PC-9 (cell line): Measurements from ENCODE around the gene CELF2. TPM values are rescaled to one million over a fixed set of nuclear protein-coding genes. Genes with fewer than 3 reads are reported as not detected.
"Not testable (repeated sequence)": the region's sequence is repeated elsewhere in the genome, so short reads cannot be mapped to it uniquely, and the experiment has no call there.

ENCODE experiments used
- BruUV-seq: library from RNA; stranded (reverse); fragments of 400-500 nt; replicated peaks from 2 replicates; lab custom pipeline; 2021; lab: Mats Ljungman, UMichigan
- CTCF ChIA-PET: fragments of 300-600 bp; sonication (Branson Sonifier 250); formaldehyde crosslinking; loops from one replicate; lab custom pipeline; 2022; ENCODE audit warnings: antibody characterized with exemption; lab: Charles Lee
- POLR2A ChIA-PET: fragments of 300-600 bp; sonication (Branson Sonifier 250); formaldehyde crosslinking; loops from one replicate; lab custom pipeline; 2022; ENCODE audit warnings: antibody characterized with exemption; ENCODE audit not compliant: unreplicated experiment; lab: Charles Lee
- DNase-seq, 2 experiments: peaks; one replicate each; pipeline versions ENCODE4 v3.0.0 to v3.0.0-alpha.2; 2015 to 2022; ENCODE audit warnings: mixed read lengths in 1 of 2
- H2AFZ ChIP-seq: fragments of 200-600 bp; sonication (generic); 2 replicates; pipeline ENCODE4 v1.8.1; 2017; ENCODE audit warnings: antibody characterized with exemption
- H3F3A ChIP-seq: fragments of 200-600 bp; sonication (generic); 2 replicates; pipeline ENCODE4 v1.8.1; 2017; ENCODE audit warnings: antibody characterized with exemption, mild to moderate bottlenecking, low read depth; ENCODE audit not compliant: insufficient read depth
- H3K27ac ChIP-seq: fragments of 200-600 bp; sonication (generic); 2 replicates; pipeline ENCODE4 v1.6.1; 2016; ENCODE audit warnings: mixed run types
- H3K27me3 ChIP-seq: fragments of 200-600 bp; sonication (generic); 2 replicates; pipeline ENCODE4 v1.6.1; 2016; ENCODE audit warnings: low read depth, mixed run types; ENCODE audit not compliant: insufficient read depth
- H3K36me3 ChIP-seq: fragments of 200-600 bp; sonication (generic); 2 replicates; pipeline ENCODE4 v1.6.1; 2016; ENCODE audit warnings: low read depth, mixed run types
- H3K4me1 ChIP-seq: fragments of 200-600 bp; sonication (generic); replicated peaks from 2 replicates; pipeline ENCODE4 v1.6.1; 2016; ENCODE audit warnings: mixed run types; ENCODE audit not compliant: insufficient read depth
- H3K4me2 ChIP-seq: fragments of 200-600 bp; sonication (generic); 2 replicates; pipeline ENCODE4 v1.6.1; 2017; ENCODE audit warnings: mixed run types
- H3K4me3 ChIP-seq: fragments of 200-600 bp; sonication (generic); 2 replicates; pipeline ENCODE4 v1.6.1; 2016; ENCODE audit warnings: mixed run types
- H3K79me2 ChIP-seq: fragments of 200-600 bp; sonication (generic); 2 replicates; pipeline ENCODE4 v1.6.1; 2017; ENCODE audit warnings: low read depth, mixed run types
- H3K9me2 ChIP-seq: fragments of 200-600 bp; sonication (generic); 2 replicates; pipeline ENCODE4 v1.8.1; 2017; ENCODE audit warnings: mild to moderate bottlenecking; ENCODE audit not compliant: insufficient read depth
- H3K9me3 ChIP-seq: fragments of 200-600 bp; sonication (generic); 2 replicates; pipeline ENCODE4 v1.8.1; 2016; ENCODE audit warnings: low read depth; ENCODE audit not compliant: insufficient read depth
- H4K20me1 ChIP-seq: fragments of 200-600 bp; sonication (generic); 2 replicates; pipeline ENCODE4 v1.8.1; 2017; ENCODE audit not compliant: insufficient read depth
- EZH2 ChIP-seq: fragments of 200-600 bp; sonication (generic); IDR thresholded peaks from 2 replicates; pipeline ENCODE4 v1.8.0; 2017; ENCODE audit warnings: antibody characterized with exemption, low read depth
- intact Hi-C: fragments of 100-400 bp; cut with micrococcal nuclease; formaldehyde crosslinking; loops from one replicate; pipeline ENCODE4 v1.10.0; 2022; ENCODE audit not compliant: unreplicated experiment
- total RNA-seq: library from RNA; stranded (reverse); gene quantifications from 2 replicates; pipeline ENCODE4 v1.2.3, GENCODE V29; 2021
- TF ChIP-seq, protein P1 (sequence below): fragments of 200-600 bp; sonication (generic); conservative IDR thresholded peaks from 2 replicates; pipeline ENCODE4 v1.6.1; 2017; ENCODE audit warnings: mixed run types, antibody characterized with exemption, mild to moderate bottlenecking, moderate library complexity

The CELF2 gene
- total RNA-seq, 1 experiment from 2014 or later = not detected

DNA sequence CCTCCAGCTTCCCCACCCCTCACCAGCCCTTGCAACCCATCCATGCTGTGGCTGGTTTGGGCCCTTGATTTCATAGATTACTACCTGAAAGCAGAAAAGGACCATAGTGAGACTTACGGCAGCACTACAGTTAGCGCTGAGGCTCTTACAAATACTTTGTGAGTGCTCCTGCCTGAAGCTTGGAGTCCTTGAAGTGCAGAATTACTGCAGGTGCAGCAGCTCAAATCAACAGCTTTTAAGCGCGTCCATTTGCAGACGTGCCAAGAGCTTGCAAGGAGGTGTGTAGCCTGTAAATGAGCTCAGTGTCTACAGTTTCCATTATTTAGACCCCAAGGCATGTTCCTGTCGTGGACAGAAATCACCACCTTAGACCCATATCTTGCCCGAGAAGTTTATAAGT, 103.0 kb downstream of the CELF2 start:
- Histone ChIP-seq H3K27ac (no peak overlapping the region), H3K4me1 (no peaks in the 10 kb centered on the region), H3K4me2 (no peak overlapping the region), H4K20me1 (no peaks in the 10 kb centered on the region), H3K27me3 (peaks cover 13% of the 10 kb centered on the region; the same call in 1 of the 2 replicates), H3F3A (no peaks in the 10 kb centered on the region), H3K79me2 (no peaks in the 10 kb centered on the region), H2AFZ (no peak overlapping the region), H3K36me3 (no peaks in the 10 kb centered on the region), H3K9me3 (no peaks in the 10 kb centered on the region), H3K4me3 (no peak overlapping the region), H3K9me2 (no peaks in the 10 kb centered on the region)
- POLR2A ChIA-PET = no interaction called here
- BruUV-seq = no TSS peak
- no peak for TF ChIP-seq EZH2
- TF ChIP-seq, protein P1, sequence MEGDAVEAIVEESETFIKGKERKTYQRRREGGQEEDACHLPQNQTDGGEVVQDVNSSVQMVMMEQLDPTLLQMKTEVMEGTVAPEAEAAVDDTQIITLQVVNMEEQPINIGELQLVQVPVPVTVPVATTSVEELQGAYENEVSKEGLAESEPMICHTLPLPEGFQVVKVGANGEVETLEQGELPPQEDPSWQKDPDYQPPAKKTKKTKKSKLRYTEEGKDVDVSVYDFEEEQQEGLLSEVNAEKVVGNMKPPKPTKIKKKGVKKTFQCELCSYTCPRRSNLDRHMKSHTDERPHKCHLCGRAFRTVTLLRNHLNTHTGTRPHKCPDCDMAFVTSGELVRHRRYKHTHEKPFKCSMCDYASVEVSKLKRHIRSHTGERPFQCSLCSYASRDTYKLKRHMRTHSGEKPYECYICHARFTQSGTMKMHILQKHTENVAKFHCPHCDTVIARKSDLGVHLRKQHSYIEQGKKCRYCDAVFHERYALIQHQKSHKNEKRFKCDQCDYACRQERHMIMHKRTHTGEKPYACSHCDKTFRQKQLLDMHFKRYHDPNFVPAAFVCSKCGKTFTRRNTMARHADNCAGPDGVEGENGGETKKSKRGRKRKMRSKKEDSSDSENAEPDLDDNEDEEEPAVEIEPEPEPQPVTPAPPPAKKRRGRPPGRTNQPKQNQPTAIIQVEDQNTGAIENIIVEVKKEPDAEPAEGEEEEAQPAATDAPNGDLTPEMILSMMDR = no peak
- CTCF ChIA-PET = no interaction called here
- DNase-seq = no peak
- intact Hi-C loops = no loop called here

DNA sequence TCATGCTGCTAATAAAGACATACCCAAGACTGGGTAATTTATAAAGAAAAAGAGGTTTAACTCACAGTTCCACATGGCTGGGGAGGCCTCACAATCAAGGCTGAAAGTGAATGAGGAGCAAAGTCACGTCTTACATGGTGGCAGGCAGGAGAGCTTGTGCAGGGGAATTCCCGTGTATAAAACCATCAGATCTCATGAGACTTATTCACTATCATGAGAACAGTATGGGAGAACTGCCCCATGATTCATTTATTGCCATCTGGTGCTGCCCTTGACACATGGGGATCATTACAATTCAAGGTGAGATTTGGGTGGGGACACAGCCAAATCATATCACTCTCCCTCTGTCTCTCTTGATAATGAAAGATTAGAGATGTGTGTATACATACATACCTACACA, 106.2 kb downstream of the CELF2 start:
- CTCF ChIA-PET, H3K9me3 ChIP-seq, POLR2A ChIA-PET: not testable (repeated sequence)

GRCh38 chr10:11125004-11125403, 107.3 kb downstream of the CELF2 start:
- Histone ChIP-seq H3K4me2 (no peak overlapping the region), H3K79me2 (no peaks in the 10 kb centered on the region), H3K27me3 (peaks cover 13% of the 10 kb centered on the region; the same call in 1 of the 2 replicates), H2AFZ (no peak overlapping the region), H3K4me1 (no peaks in the 10 kb centered on the region), H3K4me3 (no peak overlapping the region), H3K27ac (no peak overlapping the region), H3K9me2 (no peaks in the 10 kb centered on the region), H4K20me1 (no peaks in the 10 kb centered on the region), H3F3A (no peaks in the 10 kb centered on the region), H3K9me3 (no peaks in the 10 kb centered on the region), H3K36me3 (no peaks in the 10 kb centered on the region)
- DNase-seq = no peak
- no peak for TF ChIP-seq EZH2
- TF ChIP-seq, protein P1 = no peak
- POLR2A ChIA-PET = no interaction called here
- intact Hi-C loops = no loop called here
- BruUV-seq = no TSS peak
- CTCF ChIA-PET = no interaction called here

More for the DNA sequence above, 106.2 kb downstream of the CELF2 start:
- DNase-seq, H3K4me3 ChIP-seq, H3K4me1 ChIP-seq, H3K4me2 ChIP-seq, H3K36me3 ChIP-seq, H3K27ac ChIP-seq, H3F3A ChIP-seq, H3K9me2 ChIP-seq, BruUV-seq, H3K79me2 ChIP-seq, H2AFZ ChIP-seq, intact Hi-C loops, H4K20me1 ChIP-seq: not testable (repeated sequence)
- peaks cover 13% of the 10 kb centered on the region; the same call in 1 of the 2 replicates for H3K27me3 ChIP-seq

DNA sequence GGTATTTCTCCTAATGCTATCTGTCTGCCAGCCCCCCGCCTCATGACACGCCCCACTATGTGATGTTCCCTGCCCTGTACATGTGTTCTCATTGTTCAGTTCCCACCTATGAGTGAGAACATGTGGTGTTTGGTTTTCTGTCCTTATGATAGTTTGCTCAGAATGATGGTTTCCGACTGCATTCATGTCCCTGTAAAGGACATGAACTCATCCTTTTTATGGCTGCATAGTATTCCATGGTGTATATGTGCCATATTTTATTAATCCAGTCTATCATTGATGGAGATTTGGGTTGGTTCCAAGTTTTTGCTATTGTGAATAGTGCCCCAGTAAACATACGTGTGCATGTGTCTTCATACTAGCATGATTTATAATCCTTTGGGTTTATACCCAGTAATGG, 109.3 kb downstream of the CELF2 start:
- H3K4me1 ChIP-seq, H3K4me2 ChIP-seq, H4K20me1 ChIP-seq, H3K9me2 ChIP-seq, H3K9me3 ChIP-seq, H3K79me2 ChIP-seq, H3K36me3 ChIP-seq, intact Hi-C loops, H3F3A ChIP-seq, H3K4me3 ChIP-seq, DNase-seq, H2AFZ ChIP-seq, CTCF ChIA-PET, H3K27ac ChIP-seq, BruUV-seq, POLR2A ChIA-PET: not testable (repeated sequence)
- H3K27me3 ChIP-seq = peaks cover 21% of the 10 kb centered on the region; the same call in 1 of the 2 replicates
